Measurements from ENCODE around the gene ITGAX. TPM values are rescaled to one million over a fixed set of nuclear protein-coding genes. Genes with fewer than 3 reads are reported as not detected.

Gene ITGAX
- polyA plus RNA-seq, 1 donor from 2014 or later = 6.2 TPM

DNA sequence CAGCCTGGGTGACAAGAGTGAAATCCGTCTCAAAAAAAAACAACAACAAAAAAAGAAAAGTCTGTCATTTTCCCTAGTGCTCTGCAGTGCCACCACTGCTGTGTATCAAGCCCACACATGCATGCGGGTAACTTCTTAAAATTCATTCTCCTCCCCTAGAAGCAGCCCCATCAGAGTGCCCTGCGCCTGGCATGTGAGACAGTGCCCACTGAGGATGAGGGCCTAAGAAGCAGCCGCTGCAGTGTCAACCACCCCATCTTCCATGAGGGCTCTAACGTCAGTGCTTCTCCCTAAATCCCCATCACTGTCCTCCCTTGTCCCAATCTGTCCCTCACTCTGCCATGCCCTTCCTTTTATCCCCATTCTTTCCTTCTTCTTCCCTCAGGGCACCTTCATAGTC is 62.9 kb downstream of the ITGAX start:
- peak overlapping the region in 2 of 3 donors; percentile 20 to 73 for H3K27ac Mint-ChIP-seq
- peaks cover 0 to 12% (median 4%) of the 10 kb centered on the region in 3 donors for H3K4me1 Mint-ChIP-seq
- peaks cover 0 to 6% (median 3%) of the 10 kb centered on the region in 3 donors for H3K9me3 Mint-ChIP-seq
- peaks cover 5% of the 10 kb centered on the region for H3K27me3 Mint-ChIP-seq
- H3K4me3 Mint-ChIP-seq = no peak overlapping the region
- H3K36me3 Mint-ChIP-seq = no peaks in the 10 kb centered on the region

DNA sequence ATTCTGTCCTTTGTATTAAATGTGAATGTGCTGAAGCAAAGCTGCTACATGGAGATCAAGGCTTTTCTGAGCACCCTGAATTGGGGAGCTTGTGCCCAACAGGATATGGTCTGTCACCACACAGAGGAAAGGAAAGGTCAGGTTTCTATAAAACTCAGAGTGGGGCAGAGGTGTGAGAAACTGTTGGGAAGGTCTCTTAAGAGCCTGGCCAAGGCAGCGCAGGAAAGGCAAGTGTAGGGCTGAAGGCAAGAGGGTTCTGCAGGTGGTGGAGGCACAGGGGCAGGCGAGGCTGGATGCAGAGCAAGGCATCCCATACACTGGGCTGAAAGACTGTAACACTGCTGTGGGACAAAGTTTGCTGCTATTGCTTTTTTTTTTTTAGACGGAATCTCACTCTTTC is 65.1 kb downstream of the ITGAX start:
- H3K27ac Mint-ChIP-seq = no peak overlapping the region

GRCh38 chr16:31421587-31421986 is 66.6 kb downstream of the ITGAX start:
- Mint-ChIP-seq H3K27me3 (peaks cover 16% of the 10 kb centered on the region), H3K36me3 (no peaks in the 10 kb centered on the region), H3K27ac (no peak overlapping the region), H3K4me3 (no peak overlapping the region), H3K9me3 (peaks cover 0 to 6% (median 3%) of the 10 kb centered on the region in 3 donors), H3K4me1 (peaks cover 0 to 4% (median 0%) of the 10 kb centered on the region in 3 donors)

More for the DNA sequence above, 65.1 kb downstream of the ITGAX start:
- Mint-ChIP-seq H3K9me3 (peaks cover 0 to 6% (median 3%) of the 10 kb centered on the region in 3 donors), H3K4me3 (peak overlapping the region in 1 of 4 donors; percentile 65), H3K36me3 (no peaks in the 10 kb centered on the region), H3K4me1 (peaks cover 0 to 3% (median 1%) of the 10 kb centered on the region in 3 donors), H3K27me3 (peaks cover 10% of the 10 kb centered on the region)

DNA sequence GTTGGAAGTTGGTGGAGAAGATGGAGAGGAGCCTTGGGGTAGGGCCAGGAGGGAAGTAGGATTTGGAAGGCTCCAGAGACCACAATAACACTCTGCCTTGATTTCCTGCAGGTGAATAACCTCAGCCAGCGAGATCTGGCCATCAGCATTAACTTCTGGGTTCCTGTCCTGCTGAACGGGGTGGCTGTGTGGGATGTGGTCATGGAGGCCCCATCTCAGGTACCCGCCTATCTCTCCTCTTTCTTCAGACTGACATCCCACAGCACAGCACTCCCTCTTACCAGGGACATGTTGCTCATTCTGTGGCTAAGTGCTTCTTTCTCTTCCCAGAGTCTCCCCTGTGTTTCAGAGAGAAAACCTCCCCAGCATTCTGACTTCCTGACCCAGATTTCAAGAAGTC is 68.3 kb downstream of the ITGAX start:
- peaks cover 0 to 4% (median 0%) of the 10 kb centered on the region in 3 donors for H3K4me1 Mint-ChIP-seq
- no peak overlapping the region for H3K4me3 Mint-ChIP-seq
- H3K9me3 Mint-ChIP-seq = peaks cover 0 to 2% (median 0%) of the 10 kb centered on the region in 3 donors
- no peak overlapping the region for H3K27ac Mint-ChIP-seq
- no peaks in the 10 kb centered on the region for H3K36me3 Mint-ChIP-seq
- H3K27me3 Mint-ChIP-seq = peaks cover 16% of the 10 kb centered on the region

DNA sequence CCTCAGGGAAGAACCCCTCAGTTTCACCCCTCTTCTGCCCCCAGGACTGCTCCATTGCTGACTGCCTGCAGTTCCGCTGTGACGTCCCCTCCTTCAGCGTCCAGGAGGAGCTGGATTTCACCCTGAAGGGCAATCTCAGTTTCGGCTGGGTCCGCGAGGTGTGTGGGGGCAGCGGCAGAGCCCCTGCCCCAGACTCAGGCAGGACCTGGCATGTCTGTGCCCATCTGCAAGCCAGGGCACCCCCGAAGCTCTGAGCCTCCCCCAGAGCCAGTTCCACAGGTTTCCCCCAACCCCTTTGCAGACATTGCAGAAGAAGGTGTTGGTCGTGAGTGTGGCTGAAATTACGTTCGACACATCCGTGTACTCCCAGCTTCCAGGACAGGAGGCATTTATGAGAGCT is 68.8 kb downstream of the ITGAX start:
- Mint-ChIP-seq H3K27me3 (peaks cover 16% of the 10 kb centered on the region), H3K9me3 (peaks cover 0 to 2% (median 0%) of the 10 kb centered on the region in 3 donors), H3K27ac (no peak overlapping the region), H3K4me1 (peaks cover 0 to 4% (median 0%) of the 10 kb centered on the region in 3 donors), H3K36me3 (no peaks in the 10 kb centered on the region), H3K4me3 (no peak overlapping the region)

- Mint-ChIP-seq H3K9me3 (no peaks in the 10 kb centered on the region), H3K36me3 (no peaks in the 10 kb centered on the region), H3K27ac (peak overlapping the region in 2 of 3 donors; percentile 27 to 48), H3K27me3 (peaks cover 16% of the 10 kb centered on the region), H3K4me1 (peaks cover 0 to 5% (median 4%) of the 10 kb centered on the region in 3 donors), H3K4me3 (peak overlapping the region in 1 of 4 donors; percentile 9)
Measured at GRCh38 chr16:31427441-31428278, 72.7 kb downstream of the ITGAX start.

- Mint-ChIP-seq H3K4me3 (peak within 1 kb of the TSS in 2 of 4 donors; percentile 41 to 45), H3K27ac (peak within 1 kb of the TSS in 2 of 3 donors; percentile 27 to 48), H3K4me1 (peaks cover 0 to 5% (median 4%) of the 10 kb centered on the region in 3 donors), H3K36me3 (no peaks in the 10 kb centered on the region), H3K9me3 (no peaks in the 10 kb centered on the region), H3K27me3 (peaks cover 13% of the 10 kb centered on the region)
Measured at GRCh38 chr16:31428279-31428597, 73.3 kb downstream of the ITGAX start, which contains the start of gene COX6A2. Gene COX6A2, minus strand, starts transcription at chr16:31428360. Its CDS starts 35 bp downstream, at chr16:31428325.

GRCh38 chr16:31428638-31429247 is 73.8 kb downstream of the ITGAX start:
- Mint-ChIP-seq H3K36me3 (no peaks in the 10 kb centered on the region), H3K4me3 (peak overlapping the region in 1 of 4 donors; percentile 41), H3K9me3 (no peaks in the 10 kb centered on the region), H3K4me1 (peaks cover 0 to 5% (median 4%) of the 10 kb centered on the region in 3 donors), H3K27ac (peak overlapping the region in 1 of 3 donors; percentile 42), H3K27me3 (peaks cover 10% of the 10 kb centered on the region)

GRCh38 chr16:31429314-31429713 is 74.3 kb downstream of the ITGAX start:
- no peaks in the 10 kb centered on the region for H3K36me3 Mint-ChIP-seq
- no peaks in the 10 kb centered on the region for H3K9me3 Mint-ChIP-seq
- H3K4me3 Mint-ChIP-seq = peak overlapping the region in 1 of 4 donors; percentile 41
- no peak overlapping the region for H3K27ac Mint-ChIP-seq
- peaks cover 10% of the 10 kb centered on the region for H3K27me3 Mint-ChIP-seq
- peaks cover 0 to 5% (median 4%) of the 10 kb centered on the region in 3 donors for H3K4me1 Mint-ChIP-seq

GRCh38 chr16:31429796-31430195 is 74.8 kb downstream of the ITGAX start:
- H3K27me3 Mint-ChIP-seq = peaks cover 8% of the 10 kb centered on the region
- no peak overlapping the region for H3K4me3 Mint-ChIP-seq
- H3K4me1 Mint-ChIP-seq = peaks cover 0 to 5% (median 4%) of the 10 kb centered on the region in 3 donors
- no peaks in the 10 kb centered on the region for H3K9me3 Mint-ChIP-seq
- H3K36me3 Mint-ChIP-seq = no peaks in the 10 kb centered on the region
- no peak overlapping the region for H3K27ac Mint-ChIP-seq

DNA sequence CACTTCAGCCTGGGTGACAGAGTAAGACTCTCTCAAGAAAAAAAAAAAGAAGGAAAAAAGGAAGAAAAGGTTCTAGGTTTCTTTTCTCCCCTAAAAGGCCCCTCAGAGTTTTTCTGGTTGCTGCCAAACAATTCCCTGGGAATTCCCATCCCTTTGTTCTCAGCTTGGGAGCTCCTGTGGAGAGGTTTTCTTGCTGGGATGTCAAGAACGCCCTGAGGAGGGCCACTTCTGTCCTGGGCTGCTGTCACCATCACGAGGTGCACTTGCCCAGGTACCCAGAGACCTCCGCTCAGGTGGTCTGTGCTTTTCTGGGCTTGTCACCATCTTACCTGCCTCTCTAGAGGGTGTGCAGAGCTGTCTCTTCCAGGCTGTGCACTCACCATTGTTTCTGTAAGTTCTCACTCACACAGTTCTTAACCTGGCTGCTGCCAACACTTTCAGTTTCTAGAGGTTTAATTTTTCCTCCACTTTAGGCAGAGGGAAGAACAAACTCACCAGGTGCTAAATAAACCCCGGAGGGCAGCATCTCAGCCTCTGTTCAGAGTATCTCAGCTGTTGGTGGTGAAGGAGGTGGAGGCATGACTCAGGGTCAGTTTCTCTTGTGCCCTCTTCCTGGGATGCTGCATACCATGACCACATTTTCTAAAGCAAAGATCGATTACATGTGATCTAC is 75.5 kb downstream of the ITGAX start:
- H3K27ac Mint-ChIP-seq = no peak overlapping the region
- H3K4me1 Mint-ChIP-seq = peaks cover 0 to 5% (median 4%) of the 10 kb centered on the region in 3 donors
- peaks cover 6% of the 10 kb centered on the region for H3K27me3 Mint-ChIP-seq
- H3K4me3 Mint-ChIP-seq = no peak overlapping the region
- no peaks in the 10 kb centered on the region for H3K9me3 Mint-ChIP-seq
- no peaks in the 10 kb centered on the region for H3K36me3 Mint-ChIP-seq

Other genes with a start within 250 kb of the ITGAX start
- gene BCKDK, start 246.8 kb upstream of the ITGAX start, polyA plus RNA-seq = 38.2 TPM
- 69.5 TPM for gene KAT8, start 237.5 kb upstream of the ITGAX start, polyA plus RNA-seq
- gene PRSS8, start 219.4 kb upstream of the ITGAX start, polyA plus RNA-seq = not detected
- gene PRSS36, start 205.1 kb upstream of the ITGAX start, polyA plus RNA-seq = 1.4 TPM
- gene FUS, start 175.0 kb upstream of the ITGAX start, polyA plus RNA-seq = 167 TPM
- gene PYCARD, start 152.4 kb upstream of the ITGAX start, polyA plus RNA-seq = 130 TPM
- gene TRIM72, start 141.1 kb upstream of the ITGAX start, polyA plus RNA-seq = not detected
- not detected for gene PYDC1, start 138.0 kb upstream of the ITGAX start, polyA plus RNA-seq
- 23.2 TPM for gene ITGAM, start 95.2 kb upstream of the ITGAX start, polyA plus RNA-seq
- not detected for gene ITGAD, start 38.2 kb downstream of the ITGAX start, polyA plus RNA-seq
- not detected for gene COX6A2, start 73.2 kb downstream of the ITGAX start, polyA plus RNA-seq
- not detected for gene ZNF843, start 87.6 kb downstream of the ITGAX start, polyA plus RNA-seq
- 9.5 TPM for gene ARMC5, start 104.3 kb downstream of the ITGAX start, polyA plus RNA-seq
- 0.59 TPM for gene TGFB1I1, start 117.0 kb downstream of the ITGAX start, polyA plus RNA-seq
- gene SLC5A2, start 127.9 kb downstream of the ITGAX start, polyA plus RNA-seq = 0.94 TPM
- gene RUSF1, start 153.2 kb downstream of the ITGAX start, polyA plus RNA-seq = 19.8 TPM
- gene AHSP, start 172.7 kb downstream of the ITGAX start, polyA plus RNA-seq = not detected